ENCODE results near the gene FBXO3.
"Not testable (repeated sequence)": the region's sequence is repeated elsewhere in the genome, so short reads cannot be mapped to it uniquely, and the experiment has no call there.

Gene FBXO3

GRCh38 chr11:33770236-33770635 lies 4.1 kb downstream of the FBXO3 start:
- DNase-seq = no peak

GRCh38 chr11:33769542-33769941 lies 4.8 kb downstream of the FBXO3 start:
- DNase-seq = no peak

- no peak for DNase-seq
These were observed 6.7 kb downstream of the FBXO3 start for GRCh38 chr11:33767624-33768023.

- DNase-seq = no peak
These were observed 8.2 kb downstream of the FBXO3 start for GRCh38 chr11:33766085-33766484.

- no peak for DNase-seq
These were observed 12.8 kb downstream of the FBXO3 start for GRCh38 chr11:33761471-33761870.

GRCh38 chr11:33753304-33753967 lies 20.9 kb downstream of the FBXO3 start:
- DNase-seq = no peak

GRCh38 chr11:33751878-33752277 lies 22.4 kb downstream of the FBXO3 start:
- DNase-seq = no peak

- no peak for DNase-seq
These were observed 26.3 kb downstream of the FBXO3 start for GRCh38 chr11:33747979-33748378.

- DNase-seq = no peak
These were observed 31.0 kb downstream of the FBXO3 start for GRCh38 chr11:33743291-33743690.

GRCh38 chr11:33742249-33742851 lies 32.0 kb downstream of the FBXO3 start:
- DNase-seq = peak; percentile 36

- DNase-seq = no peak
These were observed 32.5 kb downstream of the FBXO3 start for GRCh38 chr11:33741806-33742205.

GRCh38 chr11:33737362-33737821 lies 36.9 kb downstream of the FBXO3 start:
- no peak for DNase-seq

- DNase-seq = peak; percentile 91
These were observed 38.0 kb downstream of the FBXO3 start, which contains the start of gene CD59 for GRCh38 chr11:33736148-33736812. Gene CD59 (minus strand): TSS chr11:33736423. CDS start chr11:33722445, 13,978 bp downstream.

GRCh38 chr11:33735271-33736147 lies 38.8 kb downstream of the FBXO3 start:
- DNase-seq = peak; percentile 52

- no peak for DNase-seq
These were observed 39.7 kb downstream of the FBXO3 start for GRCh38 chr11:33734441-33735270.

- no peak for DNase-seq
These were observed 40.3 kb downstream of the FBXO3 start for GRCh38 chr11:33733980-33734379.

- no peak for DNase-seq
These were observed 42.4 kb downstream of the FBXO3 start for GRCh38 chr11:33731723-33732531.

GRCh38 chr11:33730716-33731115 lies 43.6 kb downstream of the FBXO3 start:
- DNase-seq = no peak

GRCh38 chr11:33729072-33729664 lies 45.2 kb downstream of the FBXO3 start:
- DNase-seq = not testable (repeated sequence)

- not testable (repeated sequence) for DNase-seq
These were observed 46.8 kb downstream of the FBXO3 start for GRCh38 chr11:33727539-33727938.

GRCh38 chr11:33725496-33725895 lies 48.8 kb downstream of the FBXO3 start:
- no peak for DNase-seq
